H9 (cell line): ENCODE data around the gene NCOA5. TPM values are rescaled to one million over a fixed set of nuclear protein-coding genes. Genes with fewer than 3 reads are reported as not detected.

Source experiments
- DNase-seq: peaks from one replicate; pipeline ENCODE4 v3.0.0-alpha.2; 2017
- H2AFZ ChIP-seq: one replicate; pipeline ENCODE4 v1.6.1; 2013; ENCODE audit warnings: mild to moderate bottlenecking, low read length, control low read depth, moderate library complexity
- H2AK5ac ChIP-seq: 2 replicates; pipeline ENCODE4 v1.6.1; 2013; ENCODE audit warnings: low read length, control low read depth, mixed read lengths; ENCODE audit not compliant: insufficient read length
- H2BK120ac ChIP-seq: one replicate; pipeline ENCODE4 v1.6.1; 2013; ENCODE audit warnings: low read depth, mild to moderate bottlenecking, low read length, control low read depth, inconsistent platforms; ENCODE audit not compliant: poor library complexity, severe bottlenecking
- H2BK12ac ChIP-seq: 2 replicates; pipeline ENCODE4 v1.6.1; 2013; ENCODE audit warnings: low read length, control low read depth, mixed read lengths, low read depth; ENCODE audit not compliant: insufficient read length
- H2BK15ac ChIP-seq: 2 replicates; pipeline ENCODE4 v1.6.1; 2013; ENCODE audit warnings: low read depth, low read length, control low read depth
- H2BK20ac ChIP-seq: one replicate; pipeline ENCODE4 v1.6.1; 2013; ENCODE audit warnings: low read depth, mild to moderate bottlenecking, low read length, control low read depth, inconsistent platforms; ENCODE audit not compliant: poor library complexity, severe bottlenecking
- H2BK5ac ChIP-seq: 2 replicates; pipeline ENCODE4 v1.6.1; 2013; ENCODE audit warnings: low read length, control low read depth, mixed read lengths; ENCODE audit not compliant: insufficient read length
- H3K14ac ChIP-seq: 2 replicates; pipeline ENCODE4 v1.6.1; 2013; ENCODE audit warnings: low read length, control low read depth; ENCODE audit not compliant: insufficient read depth
- H3K18ac ChIP-seq: 2 replicates; pipeline ENCODE4 v1.6.1; 2013; ENCODE audit warnings: low read depth, mild to moderate bottlenecking, mixed read lengths, low read length, control low read depth; ENCODE audit not compliant: insufficient read length
- H3K23ac ChIP-seq: 2 replicates; pipeline ENCODE4 v1.6.1; 2013; ENCODE audit warnings: low read length, control low read depth, mixed read lengths, low read depth; ENCODE audit not compliant: insufficient read length
- H3K23me2 ChIP-seq: 2 replicates; pipeline ENCODE4 v1.6.1; 2013; ENCODE audit warnings: low read depth, mild to moderate bottlenecking, mixed read lengths, low read length, control low read depth; ENCODE audit not compliant: insufficient read length, poor library complexity, severe bottlenecking
- H3K27ac ChIP-seq: 2 replicates; pipeline ENCODE4 v1.5.1; 2013; ENCODE audit warnings: low read length, control low read depth, mixed read lengths, low read depth; ENCODE audit not compliant: insufficient read length
- H3K27me3 ChIP-seq: 2 replicates; pipeline ENCODE4 v1.6.1; 2013; ENCODE audit warnings: low read length, control low read depth, inconsistent platforms; ENCODE audit not compliant: insufficient read depth
- H3K4ac ChIP-seq: 2 replicates; pipeline ENCODE4 v1.6.1; 2013; ENCODE audit warnings: low read depth, mild to moderate bottlenecking, control low read depth, inconsistent platforms, low read length, moderate library complexity
- H3K4me1 ChIP-seq: 2 replicates; pipeline ENCODE4 v1.6.1; 2013; ENCODE audit warnings: low read length, control low read depth, inconsistent platforms; ENCODE audit not compliant: insufficient read depth
- H3K4me2 ChIP-seq: 2 replicates; pipeline ENCODE4 v1.6.1; 2013; ENCODE audit warnings: low read length, control low read depth, mixed read lengths; ENCODE audit not compliant: insufficient read length, insufficient read depth
- H3K56ac ChIP-seq: 2 replicates; pipeline ENCODE4 v1.6.1; 2013; ENCODE audit warnings: low read depth, mild to moderate bottlenecking, mixed read lengths, low read length, control low read depth; ENCODE audit not compliant: insufficient read length
- H3K79me1 ChIP-seq: 2 replicates; pipeline ENCODE4 v1.6.1; 2013; ENCODE audit warnings: low read depth, mild to moderate bottlenecking, moderate library complexity, low read length, control low read depth, inconsistent platforms; ENCODE audit not compliant: insufficient read depth, poor library complexity, severe bottlenecking
- H3K79me2 ChIP-seq: 2 replicates; pipeline ENCODE4 v1.6.1; 2013; ENCODE audit warnings: low read length, control low read depth, inconsistent platforms; ENCODE audit not compliant: insufficient read depth
- H3K9ac ChIP-seq: 2 replicates; pipeline ENCODE4 v1.6.1; 2013; ENCODE audit warnings: low read length, control low read depth, mixed read lengths; ENCODE audit not compliant: insufficient read length; ENCODE audit errors: extremely low read depth
- H3K9me3 ChIP-seq: one replicate; pipeline ENCODE4 v1.6.1; 2013; ENCODE audit warnings: low read depth, low read length, inconsistent platforms; ENCODE audit not compliant: control insufficient read depth
- H3T11ph ChIP-seq: one replicate; pipeline ENCODE4 v1.6.1; 2013; ENCODE audit warnings: mild to moderate bottlenecking, low read length, control low read depth, inconsistent platforms
- H4K20me1 ChIP-seq: one replicate; pipeline ENCODE4 v1.6.1; 2013; ENCODE audit not compliant: control insufficient read depth, insufficient read length, insufficient read depth
- H4K5ac ChIP-seq: 2 replicates; pipeline ENCODE4 v1.6.1; 2013; ENCODE audit warnings: low read depth, mild to moderate bottlenecking, mixed read lengths, low read length, control low read depth; ENCODE audit not compliant: insufficient read length
- H4K8ac ChIP-seq: replicated peaks from 2 replicates; pipeline ENCODE4 v1.6.1; 2013; ENCODE audit warnings: low read length, control low read depth, mixed read lengths, low read depth; ENCODE audit not compliant: insufficient read length
- H4K91ac ChIP-seq: 2 replicates; pipeline ENCODE4 v1.6.1; 2013; ENCODE audit warnings: low read depth, mild to moderate bottlenecking, moderate library complexity, mixed read lengths, low read length, control low read depth; ENCODE audit not compliant: insufficient read length
- H3K27ac Mint-ChIP-seq, 3 experiments: 2 replicates in 2 of 3; 3 replicates in 1 of 3; pipeline ENCODE4 v1.8.0; 2020 to 2021; ENCODE audit warnings: mixed read lengths in 3 of 3, mild to moderate bottlenecking in 1 of 3, moderate library complexity in 1 of 3
- H3K27me3 Mint-ChIP-seq: 2 replicates; pipeline ENCODE4 v1.8.0; 2021; ENCODE audit warnings: low read depth, mild to moderate bottlenecking, moderate library complexity, mixed read lengths
- H3K36me3 Mint-ChIP-seq, 3 experiments: 2 replicates in 2 of 3; 3 replicates in 1 of 3; pipeline ENCODE4 v1.8.0; 2020 to 2021; ENCODE audit warnings: low read depth in 3 of 3, mixed read lengths in 3 of 3; ENCODE audit not compliant: insufficient read depth in 1 of 3
- H3K4me1 Mint-ChIP-seq, 2 experiments: 2 replicates each; pipeline ENCODE4 v1.8.0; 2020; ENCODE audit warnings: mixed read lengths in 2 of 2
- H3K4me3 Mint-ChIP-seq, 2 experiments: 2 replicates in 1 of 2; 3 replicates in 1 of 2; pipeline ENCODE4 v1.8.0; 2020 to 2021; ENCODE audit warnings: mild to moderate bottlenecking in 2 of 2, mixed read lengths in 2 of 2, moderate library complexity in 1 of 2
- H3K9me3 Mint-ChIP-seq, 2 experiments: 2 replicates in 1 of 2; 3 replicates in 1 of 2; pipeline ENCODE4 v1.8.0; 2020; ENCODE audit warnings: mild to moderate bottlenecking in 2 of 2, mixed read lengths in 2 of 2, moderate library complexity in 1 of 2
- CTCF ChIP-seq: fragments of 200-600 bp; sonication (generic); conservative IDR thresholded peaks from 3 replicates; pipeline ENCODE4 v1.8.0; 2021; ENCODE audit warnings: antibody characterized with exemption, mild to moderate bottlenecking
- WGBS: extraction: QIAGEN DNeasy Blood & Tissue Kit; methylation state at CpG from one replicate; pipeline ENCODE4 v1.1.7; 2013; ENCODE audit warnings: missing lambda C conversion rate, low lambda C conversion rate, mixed read lengths; ENCODE audit not compliant: insufficient read length; ENCODE audit errors: extremely low coverage; 5-methylcytosine and 5-hydroxymethylcytosine counted together
- total RNA-seq: library from RNA; stranded (reverse); gene quantifications from 2 replicates; pipeline ENCODE4 v1.2.1, GENCODE V29; 2021

Gene NCOA5
- total RNA-seq, 1 experiment from 2014 or later = 55.7 TPM

- H2BK12ac ChIP-seq = no peak overlapping the region
- H3K4me2 ChIP-seq = no peak overlapping the region
- WGBS = no CpG with 5 or more reads among the region's 8 CpGs
- no peak overlapping the region for H3T11ph ChIP-seq
- H3K23ac ChIP-seq = no peak overlapping the region
- no peak overlapping the region for H2BK20ac ChIP-seq
- H3K9me3 ChIP-seq = no peaks in the 10 kb centered on the region
- Mint-ChIP-seq H3K36me3 (0 out of 7 replicates have a peak, but pooled peaks cover 0 to 1% (median 0%) of the 10 kb centered on the region in 3 experiments), H3K4me3 (no peak overlapping the region), H3K27ac (no peak overlapping the region), H3K9me3 (no peaks in the 10 kb centered on the region), H3K4me1 (peaks cover 2 to 11% of the 10 kb centered on the region in 2 experiments; a peak in 2 of 4 replicates), H3K27me3 (peaks cover 59% of the 10 kb centered on the region)
- no peaks in the 10 kb centered on the region for H4K20me1 ChIP-seq
- no peak overlapping the region for H3K56ac ChIP-seq
- no peak overlapping the region for H3K4ac ChIP-seq
- no peak overlapping the region for H2BK5ac ChIP-seq
- H2BK15ac ChIP-seq = no peak overlapping the region
- H3K27ac ChIP-seq = no peak overlapping the region
- no peak overlapping the region for H3K14ac ChIP-seq
- H2AFZ ChIP-seq = no peak overlapping the region
- H2AK5ac ChIP-seq = no peak overlapping the region
- no peak overlapping the region for H3K18ac ChIP-seq
- no peak overlapping the region for H4K5ac ChIP-seq
- no peak for TF ChIP-seq CTCF
- no peaks in the 10 kb centered on the region for H3K4me1 ChIP-seq
- DNase-seq = no peak
- no peak overlapping the region for H4K91ac ChIP-seq
- H4K8ac ChIP-seq = no peak overlapping the region
- H3K79me2 ChIP-seq = no peaks in the 10 kb centered on the region
- H3K9ac ChIP-seq = no peak overlapping the region
- H3K79me1 ChIP-seq = no peaks in the 10 kb centered on the region
- H3K23me2 ChIP-seq = no peaks in the 10 kb centered on the region
- 0 out of 2 replicates have a peak, but pooled peaks cover 3% of the 10 kb centered on the region for H3K27me3 ChIP-seq
- H2BK120ac ChIP-seq = no peak overlapping the region
Measured at GRCh38 chr20:46047821-46048220, 41.9 kb downstream of the NCOA5 start.
